Astrocyte of the hippocampus (primary cell): Measurements from ENCODE around the gene GRM4.
A peak's percentile ranks its signal among the peaks of the same experiment; 100 is the strongest.

Experiments
- DNase-seq: peaks from one replicate; pipeline ENCODE4 v3.0.0; 2011; ENCODE audit warnings: low read depth, low spot score

The GRM4 gene

DNA sequence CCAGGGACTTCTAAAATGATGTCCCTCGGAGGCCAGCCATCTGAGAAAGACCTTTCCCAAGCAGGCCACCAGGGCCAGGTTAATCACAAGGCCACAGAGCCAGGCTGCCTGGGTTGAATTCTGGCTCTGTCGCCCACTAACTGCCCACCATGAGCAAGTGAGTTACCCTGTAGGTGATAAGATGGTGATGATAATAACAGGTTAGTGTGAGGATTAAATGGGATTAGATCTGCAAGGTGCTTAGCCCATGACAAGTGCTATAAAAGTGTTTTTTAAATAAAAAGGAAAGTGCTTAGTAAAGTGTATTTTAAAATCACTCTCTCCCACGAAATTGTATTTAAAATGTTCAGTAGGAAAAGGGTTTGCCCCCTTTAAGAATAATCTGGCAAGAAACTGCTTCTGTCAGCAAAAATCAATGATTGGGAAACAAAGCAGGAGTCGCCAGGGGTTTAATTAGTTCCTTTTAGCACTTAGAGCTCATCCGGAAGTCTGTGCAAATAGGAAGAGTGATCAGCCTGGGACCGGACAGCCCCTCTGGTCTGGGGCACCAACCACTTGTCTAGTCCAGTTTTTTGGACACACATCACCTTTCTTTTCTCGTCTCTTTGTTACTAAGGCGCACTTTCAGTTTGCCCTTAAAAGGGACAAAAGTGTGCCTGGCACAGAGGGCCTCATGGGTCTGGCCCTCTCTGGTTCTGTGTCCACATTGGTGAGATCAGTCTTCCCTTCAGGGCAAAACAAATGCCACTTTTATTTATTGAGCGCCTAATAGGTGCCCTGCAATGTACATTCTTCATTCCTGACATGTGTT is 150.4 kb downstream of the GRM4 start:
- DNase-seq = no peak

DNA sequence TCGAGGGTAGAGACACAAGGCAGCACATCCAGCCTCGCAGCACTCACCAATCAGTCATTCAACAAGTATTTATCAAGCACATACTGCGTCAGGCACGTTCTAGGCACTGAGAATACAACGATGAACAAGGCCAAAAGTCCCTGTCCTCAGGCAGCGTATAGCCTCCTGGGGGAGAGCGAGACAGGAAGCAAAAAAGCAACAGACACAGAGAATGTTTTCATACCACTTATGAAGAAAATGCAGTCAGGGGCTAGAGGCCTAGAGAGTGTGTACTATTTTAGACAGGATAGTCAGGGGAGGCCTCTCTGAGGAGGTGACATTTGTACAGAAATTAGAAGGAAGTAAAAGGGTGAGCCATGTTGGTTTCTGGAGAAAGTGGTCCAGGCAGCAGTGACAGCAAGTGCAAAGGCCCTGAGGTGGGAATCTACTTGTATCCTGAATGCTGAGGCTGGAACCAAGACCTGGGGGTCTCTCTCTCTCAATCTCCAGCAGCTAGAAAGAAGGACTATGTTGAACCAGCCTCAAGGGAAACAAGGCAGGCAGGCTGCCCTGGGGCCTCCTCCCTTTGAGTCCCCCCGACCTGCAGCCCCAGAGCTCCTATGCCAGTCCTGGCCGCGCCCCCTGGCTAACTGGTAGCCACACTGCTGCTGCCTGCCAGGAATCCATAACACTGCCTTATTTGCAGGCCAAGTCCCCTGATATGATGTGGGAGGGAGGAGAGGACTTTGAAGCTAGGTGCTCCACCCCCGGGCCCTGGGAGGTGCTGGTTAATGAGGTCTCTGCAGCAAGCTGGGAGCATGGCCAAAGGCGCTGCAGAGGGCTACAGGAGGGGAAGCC is 151.2 kb downstream of the GRM4 start:
- DNase-seq = peak; percentile 6

DNA sequence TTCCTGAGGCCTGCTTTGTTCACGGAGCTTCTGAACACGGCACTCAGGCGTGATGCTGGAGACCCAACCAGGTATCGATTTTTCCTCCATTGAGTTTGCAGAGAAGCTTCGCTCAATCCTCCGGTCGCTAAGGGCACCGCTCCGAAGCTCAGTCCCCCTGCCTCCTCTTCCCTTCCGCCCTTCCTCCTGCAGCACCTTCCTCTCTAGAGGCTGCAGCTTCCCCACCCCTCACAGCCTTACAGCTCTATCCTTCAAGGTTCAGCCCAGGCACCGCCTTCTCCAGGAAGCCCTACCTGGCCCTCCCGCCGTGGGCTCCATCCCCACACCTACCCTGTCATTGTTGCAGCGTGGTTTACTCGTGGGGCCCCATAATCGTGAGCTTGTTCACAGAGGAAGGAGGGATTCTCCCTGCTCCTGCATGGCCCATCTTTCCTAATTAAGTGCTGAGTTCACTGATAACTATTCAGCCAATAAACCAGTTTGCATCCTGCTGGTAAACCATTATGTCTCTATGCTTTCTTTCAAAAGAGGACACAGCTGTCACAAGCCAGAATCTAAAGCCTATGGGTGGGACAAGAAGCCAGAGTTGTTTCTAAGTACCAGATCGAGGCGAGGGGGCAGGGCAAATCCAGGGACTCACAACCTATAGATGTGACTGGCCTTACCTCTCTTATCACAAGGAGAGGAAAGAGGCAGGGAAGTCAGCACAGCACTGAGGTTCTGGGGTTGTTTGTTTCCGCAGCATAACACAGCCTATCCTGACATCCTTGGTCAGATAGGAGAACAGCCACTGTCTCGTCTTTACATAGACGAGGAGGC is 152.0 kb downstream of the GRM4 start:
- no peak for DNase-seq

DNA sequence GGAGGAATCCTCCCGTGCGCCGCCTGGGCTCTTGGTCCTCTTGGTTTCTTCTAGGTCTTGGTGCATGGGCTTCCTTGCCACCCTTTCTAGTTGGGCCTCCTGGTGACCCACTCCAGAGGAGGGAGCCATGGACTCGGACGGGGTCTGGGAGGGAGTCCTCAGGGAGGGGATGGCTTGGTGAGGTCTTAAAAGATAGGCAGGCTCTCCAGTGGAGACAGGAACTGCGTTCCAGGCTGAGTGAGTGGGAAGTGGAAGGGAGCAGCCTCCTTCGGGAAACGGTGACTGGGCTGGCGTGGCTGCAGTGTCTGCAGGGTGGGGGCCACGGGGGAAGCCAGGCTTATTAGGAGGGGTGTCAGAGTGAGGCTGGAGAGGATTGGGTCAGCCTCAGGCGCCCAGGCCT is 152.8 kb downstream of the GRM4 start:
- no peak for DNase-seq

DNA sequence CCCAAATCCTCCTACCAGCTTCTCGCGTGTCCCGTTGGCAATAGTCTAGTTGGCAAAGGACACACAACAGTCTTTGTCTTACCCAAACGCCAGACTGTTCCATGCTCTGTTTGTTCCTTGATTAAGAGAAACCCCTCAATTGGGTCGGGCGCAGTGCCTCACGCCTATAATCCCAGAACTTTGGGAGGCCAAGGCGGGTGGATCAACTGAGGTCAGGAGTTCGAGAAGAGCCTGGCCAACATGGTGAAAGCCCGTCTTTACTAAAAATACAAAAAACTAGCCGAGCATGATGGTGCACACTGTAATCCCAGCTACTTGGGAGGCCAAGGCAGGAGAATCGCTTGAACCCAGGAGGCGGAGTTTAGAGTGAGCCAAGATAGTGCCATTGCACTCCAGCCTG is 153.7 kb downstream of the GRM4 start:
- no peak for DNase-seq

DNA sequence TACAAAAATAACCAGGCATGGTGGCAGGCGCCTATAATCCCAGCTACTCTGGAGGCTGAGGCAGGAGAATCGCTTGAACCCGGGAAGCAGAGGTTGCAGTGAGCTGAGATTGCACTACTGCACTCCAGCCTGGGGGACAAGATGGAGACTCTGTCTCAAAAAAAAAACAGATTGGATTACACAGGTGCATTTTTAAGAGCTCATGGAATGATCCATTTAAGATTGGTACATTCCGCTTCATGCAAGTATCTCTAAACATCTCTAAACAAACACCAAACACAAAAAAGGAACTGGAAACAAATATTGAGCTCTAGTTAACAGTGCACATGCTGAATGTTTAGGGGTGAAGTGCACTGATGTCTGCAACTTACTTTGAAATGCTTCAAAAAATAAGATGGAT is 154.3 kb downstream of the GRM4 start:
- DNase-seq = no peak

DNA sequence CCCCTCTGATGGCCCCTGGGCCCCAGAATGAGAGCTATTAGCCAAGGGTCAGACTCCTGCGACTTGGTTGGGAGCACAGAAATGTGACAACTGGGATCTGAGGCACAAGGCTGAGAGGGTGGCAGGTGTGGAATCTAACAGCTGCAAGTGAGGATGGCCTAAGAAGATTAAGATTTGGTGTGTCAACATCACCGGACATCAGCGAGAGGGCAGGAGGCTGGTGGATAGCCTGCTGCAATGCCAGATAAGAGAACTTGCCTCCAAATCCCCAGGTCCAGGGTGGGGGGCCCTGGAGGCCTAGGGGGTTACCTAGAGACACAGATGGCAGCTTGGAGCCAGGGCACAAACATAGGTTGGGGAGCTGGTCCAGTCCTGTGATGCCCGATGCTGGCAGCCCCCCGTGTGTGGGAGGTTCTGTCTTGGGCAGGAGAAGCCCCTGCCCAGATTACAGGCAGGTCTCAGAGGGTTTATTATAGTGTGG is 155.8 kb downstream of the GRM4 start:
- DNase-seq = no peak

DNA sequence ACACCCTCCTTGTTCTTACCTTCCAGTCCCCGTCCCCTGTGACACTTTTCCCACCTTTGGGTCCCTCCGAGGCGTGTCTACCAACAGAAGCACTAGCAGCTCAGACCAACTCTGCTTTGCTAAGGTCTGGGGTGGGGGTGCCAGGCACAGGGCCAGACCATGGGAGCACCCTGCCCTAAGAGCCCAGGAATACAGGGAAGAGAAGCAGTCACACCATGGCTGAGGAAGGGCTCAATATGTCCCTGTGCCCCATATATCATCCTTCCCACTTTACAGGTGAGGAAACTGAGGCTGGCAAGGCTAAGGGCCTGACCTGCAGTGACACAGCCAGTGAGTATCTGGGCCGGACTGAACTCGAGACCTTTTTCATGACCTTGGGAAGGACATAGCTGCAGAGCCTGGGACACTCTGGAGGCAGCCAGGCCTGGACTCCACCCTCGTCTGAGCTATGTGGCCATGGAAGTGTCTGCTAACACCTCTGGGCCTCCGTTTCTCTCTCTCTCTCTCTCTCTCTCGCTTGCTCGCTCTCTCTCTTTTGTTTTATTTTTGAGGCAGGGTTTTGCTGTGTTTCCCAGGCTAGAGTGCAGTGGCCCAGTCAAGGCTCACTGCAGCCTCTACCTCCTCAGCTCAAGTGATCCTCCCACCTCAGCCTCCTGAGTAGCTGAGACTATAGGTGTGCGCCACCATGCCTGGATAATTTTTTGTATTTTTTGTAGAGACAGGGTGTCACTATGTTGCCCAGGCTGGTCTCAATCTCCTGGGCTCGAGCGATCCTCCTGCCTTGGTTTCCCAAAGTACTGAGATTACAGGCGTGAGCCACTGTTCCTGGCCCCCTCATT is 156.7 kb downstream of the GRM4 start:
- DNase-seq = no peak

DNA sequence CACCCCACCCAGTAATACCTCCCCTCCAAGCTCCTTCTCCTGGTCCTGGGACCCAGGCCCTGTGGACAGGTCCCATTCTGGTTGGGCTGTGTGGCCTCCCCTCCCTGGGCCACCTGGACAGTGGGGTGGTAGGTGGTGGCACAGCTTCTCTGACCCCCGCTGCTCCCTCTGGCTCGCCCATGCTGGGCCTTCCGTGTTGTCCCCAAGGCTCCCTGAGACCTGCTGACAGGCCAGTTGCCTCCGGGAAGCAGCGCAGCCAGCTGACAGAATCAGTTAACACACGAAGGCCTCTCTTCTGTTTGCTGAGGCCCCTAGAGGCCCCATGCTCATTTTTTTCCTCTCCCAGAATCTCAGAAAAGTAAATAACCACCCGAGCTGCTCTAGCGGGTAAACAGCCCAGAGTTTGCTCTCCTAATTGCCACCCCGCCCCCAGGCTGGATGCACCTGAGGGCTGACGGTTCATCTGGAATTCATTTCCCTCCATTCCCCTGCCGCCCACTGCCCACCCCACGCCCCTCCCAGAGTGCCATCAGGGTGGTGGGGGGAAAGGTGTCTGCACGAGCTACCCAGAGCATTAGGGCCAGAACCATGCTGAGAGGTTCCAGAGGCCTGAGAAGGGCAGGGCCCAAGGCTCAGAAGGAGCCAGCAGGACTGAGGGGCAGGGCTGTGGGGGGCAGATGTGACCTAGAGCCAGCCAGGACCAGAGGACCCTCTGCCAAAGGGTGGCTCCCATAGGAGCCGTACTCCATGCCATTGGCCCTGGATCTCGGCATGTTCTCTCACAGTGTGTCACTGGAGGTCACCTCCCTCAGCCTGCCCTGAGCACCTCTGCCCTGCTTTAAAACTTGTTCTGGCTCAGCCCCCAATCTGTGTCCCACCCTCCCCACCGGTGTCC is 157.5 kb downstream of the GRM4 start:
- no peak for DNase-seq

DNA sequence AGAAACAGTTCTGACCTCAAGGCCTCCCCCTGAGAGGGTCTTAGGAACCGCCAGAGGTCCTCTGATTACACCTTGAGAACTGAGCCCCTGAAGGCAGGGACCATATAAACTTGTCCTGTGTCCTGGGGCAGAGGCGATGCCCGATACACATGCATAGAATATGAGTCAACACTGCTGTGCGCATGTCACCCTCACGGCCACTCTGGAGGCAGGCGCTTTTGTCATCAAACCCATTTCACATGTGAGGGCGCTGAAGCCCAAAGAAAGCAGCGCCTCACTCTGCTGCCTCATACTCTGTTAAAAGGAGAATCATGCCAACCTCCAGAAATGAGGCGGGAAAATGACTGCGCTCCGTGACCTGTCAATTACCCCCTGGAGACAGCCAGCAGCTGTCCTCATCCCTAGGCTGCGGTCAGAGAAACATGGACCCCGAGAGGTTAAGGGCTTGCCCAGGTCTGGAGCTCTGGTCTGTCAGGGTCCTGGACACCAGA is 158.3 kb downstream of the GRM4 start:
- DNase-seq = no peak

DNA sequence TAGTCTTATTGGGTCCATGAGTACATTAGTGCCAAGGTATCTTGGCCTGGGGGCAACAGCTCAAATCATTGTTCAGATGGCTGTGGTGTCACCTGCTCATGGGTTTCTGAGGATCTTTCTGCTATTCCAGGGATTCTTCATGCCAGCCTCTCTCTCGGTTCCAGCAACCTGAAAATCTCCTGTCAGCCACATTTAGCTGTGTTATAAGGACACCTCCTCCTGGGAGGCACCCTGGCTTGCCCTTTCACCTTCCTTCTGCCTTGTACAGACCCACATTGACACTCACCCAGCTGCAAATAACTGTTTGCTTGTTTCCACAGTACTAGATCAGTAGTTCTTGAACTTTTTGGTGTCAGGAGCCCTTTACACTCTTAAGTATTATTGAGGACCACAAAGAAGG is 159.9 kb downstream of the GRM4 start:
- no peak for DNase-seq

DNA sequence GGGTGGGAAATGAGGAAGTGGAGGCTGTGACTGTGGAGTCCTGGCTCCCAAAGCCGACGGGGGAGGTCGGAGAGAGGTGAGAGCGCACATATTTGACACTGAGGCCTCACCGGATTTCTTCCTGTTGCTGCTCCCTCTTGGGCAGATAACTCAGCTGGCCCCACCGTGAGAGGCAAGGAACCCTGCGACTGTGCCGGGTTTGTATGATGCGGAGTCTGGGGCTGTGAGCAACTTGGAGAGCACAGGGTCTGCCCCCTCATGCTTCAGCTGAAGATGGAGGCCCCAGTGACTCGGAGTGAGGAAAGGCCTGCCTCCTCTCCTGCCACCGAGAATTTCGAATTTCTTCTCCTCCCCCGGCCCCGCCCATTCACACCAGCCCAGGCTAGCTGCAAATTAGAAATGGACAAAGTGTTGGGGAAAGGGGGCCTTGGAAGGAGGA is 160.6 kb downstream of the GRM4 start:
- no peak for DNase-seq

DNA sequence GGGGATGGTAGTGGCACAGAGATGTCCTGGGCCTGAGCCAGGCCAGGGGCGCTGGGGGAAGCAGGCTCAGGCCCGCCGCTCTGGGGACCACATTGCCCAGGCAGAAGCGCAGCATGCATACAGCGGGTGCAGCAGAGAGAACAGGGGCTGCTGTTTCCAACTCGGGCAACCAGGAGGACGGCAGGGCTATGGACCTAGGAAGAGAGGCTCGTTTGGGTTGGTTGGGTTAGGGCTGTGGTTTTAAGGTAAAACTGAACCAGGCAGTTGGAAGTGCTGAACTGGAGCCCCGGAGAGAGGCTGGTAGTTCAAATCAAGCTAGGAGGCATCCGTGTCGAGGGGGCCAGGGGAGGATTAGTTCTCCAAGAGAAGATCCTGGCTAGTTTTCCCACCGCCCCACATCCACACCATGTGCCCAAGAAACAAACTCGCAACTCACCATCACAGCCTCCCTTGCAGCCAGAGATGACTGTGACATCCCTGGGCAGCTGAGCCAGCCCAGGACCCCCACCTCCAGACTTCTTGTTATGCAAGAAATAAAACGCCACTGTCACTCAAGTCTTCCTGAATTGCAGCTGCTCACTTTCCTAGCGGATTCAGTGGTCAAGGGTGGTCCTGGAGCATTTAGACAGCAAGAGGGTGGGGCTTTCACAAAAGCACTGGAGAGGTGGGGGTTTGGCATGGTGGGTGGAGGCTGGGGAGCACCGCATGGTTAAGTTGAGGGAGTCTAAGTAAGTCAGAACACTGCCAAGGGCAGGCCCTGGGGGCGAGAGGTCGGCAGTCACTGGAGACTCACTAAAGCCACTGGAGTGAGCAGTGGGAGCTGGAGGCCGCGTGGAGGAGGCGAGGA is 161.2 kb downstream of the GRM4 start:
- no peak for DNase-seq

DNA sequence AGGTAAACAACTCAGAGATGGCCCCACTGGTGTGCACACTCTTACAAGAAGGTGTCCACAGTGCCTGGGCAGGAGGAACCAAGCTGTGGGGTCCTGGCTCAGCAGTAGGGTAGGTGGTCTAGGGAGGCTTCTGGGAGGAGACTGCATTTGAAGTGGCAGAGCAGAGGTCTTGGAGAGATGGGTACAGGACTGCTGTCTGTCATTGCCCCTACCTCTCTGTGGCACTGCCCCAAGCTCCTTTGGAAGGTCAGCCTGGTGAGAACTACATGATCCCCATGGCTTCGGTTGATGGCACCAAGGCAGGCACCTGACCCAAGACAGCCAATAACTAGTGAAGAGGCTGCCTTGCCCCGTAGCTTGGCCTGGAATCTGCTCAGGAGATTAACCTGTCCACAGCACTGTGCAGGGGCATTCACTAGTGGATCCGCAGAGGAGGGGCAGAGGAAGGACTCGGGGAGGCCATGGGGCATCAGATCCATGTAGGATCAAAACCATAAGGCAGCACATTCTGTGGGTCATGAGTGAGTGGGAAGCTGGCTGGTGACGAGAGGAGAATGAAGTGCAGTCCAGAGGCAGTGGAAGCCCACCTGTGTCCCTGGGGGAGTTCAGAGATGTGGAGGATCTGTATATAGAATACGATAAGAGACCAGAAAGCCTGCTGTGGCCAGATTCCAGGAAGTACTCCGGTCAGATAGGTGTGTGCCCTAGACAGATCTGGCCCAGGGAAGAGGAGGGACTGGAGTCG is 162.0 kb downstream of the GRM4 start:
- no peak for DNase-seq

DNA sequence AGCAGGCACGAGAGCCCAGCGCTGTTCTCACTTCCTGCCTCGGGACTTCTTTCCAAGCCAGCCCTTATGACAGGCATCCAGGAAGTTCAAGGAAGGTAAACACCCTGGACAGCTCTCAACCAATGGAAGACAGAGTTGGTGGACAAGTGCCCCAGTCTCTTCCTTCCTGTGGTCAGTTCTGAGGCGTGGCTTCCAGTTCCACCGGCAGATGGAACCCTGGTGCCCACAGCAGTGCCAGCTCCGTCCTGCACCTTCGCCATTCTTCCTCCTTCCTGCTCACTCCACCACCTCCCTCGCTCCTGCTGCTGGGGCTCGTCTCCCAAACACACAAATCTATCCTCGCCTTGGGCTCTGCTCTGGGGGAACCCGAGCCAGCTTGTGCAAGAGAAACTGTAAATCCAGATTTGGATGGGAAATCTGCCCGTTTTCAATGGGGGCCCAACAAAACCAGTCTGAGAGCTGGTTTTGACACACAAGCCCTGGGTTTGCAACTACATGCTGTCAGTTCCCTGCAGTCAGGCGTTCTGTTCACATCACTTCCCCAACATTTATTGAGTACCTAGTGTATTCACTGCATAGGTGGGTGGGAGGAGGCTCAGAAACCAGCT is 162.7 kb downstream of the GRM4 start:
- no peak for DNase-seq

DNA sequence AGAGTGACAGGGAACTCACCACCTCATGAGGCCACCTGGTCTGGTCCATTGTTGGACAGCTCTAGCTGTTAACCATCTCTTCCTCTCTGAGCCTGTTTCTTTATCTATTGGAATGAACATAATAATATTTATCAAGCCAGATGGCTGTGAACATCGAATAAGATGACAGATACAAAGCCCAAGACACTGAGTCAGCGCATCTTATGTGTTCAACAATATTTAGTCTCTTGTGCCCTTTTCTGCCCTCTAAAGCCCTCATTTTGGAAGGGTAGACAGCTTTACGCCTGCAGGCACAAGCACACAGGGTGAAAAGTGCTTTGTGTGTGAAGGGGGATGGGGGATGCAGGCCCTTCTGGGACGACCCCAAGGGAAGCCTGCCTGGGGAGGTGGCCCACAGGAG is 164.0 kb downstream of the GRM4 start:
- no peak for DNase-seq

DNA sequence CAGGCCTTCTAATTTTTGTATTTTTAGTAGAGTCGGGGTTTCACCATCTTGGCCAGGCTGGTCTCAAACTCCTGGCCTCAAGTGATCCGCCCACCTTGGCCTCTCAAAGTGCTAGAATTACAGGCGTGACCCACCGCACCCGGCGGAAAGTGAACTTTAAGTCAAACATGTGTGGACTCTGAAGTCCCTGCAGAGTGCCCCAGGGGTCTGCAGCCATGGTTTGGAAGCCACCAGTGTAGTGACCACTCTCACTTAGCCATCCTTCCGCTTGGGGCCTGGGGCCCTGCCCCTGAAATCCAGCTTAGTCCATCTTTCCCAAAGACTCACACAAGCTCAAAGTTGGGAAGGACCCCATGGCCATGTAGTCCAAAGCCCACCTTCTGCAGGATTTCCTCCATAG is 164.5 kb downstream of the GRM4 start:
- no peak for DNase-seq
